Right cardiac atrium (tissue), 5 donors: ENCODE data around the gene QPCTL. TPM values are rescaled to one million over a fixed set of nuclear protein-coding genes. Genes with fewer than 3 reads are reported as not detected.
"Not testable (repeated sequence)": the region's sequence is repeated elsewhere in the genome, so short reads cannot be mapped to it uniquely, and the experiment has no call there.

Experiments used
- ATAC-seq, 2 donors: fragments of 200-7000 bp; cut with Tn5 transposase; one replicate each; pipeline versions ENCODE4 v1.8.0 to v1.9.1; 2020; ENCODE audit warnings: moderate library complexity in 2 of 2, mild to moderate bottlenecking in 1 of 2
- DNase-seq, 3 donors: peaks; one replicate each; pipeline ENCODE4 v3.0.0-alpha.2; 2020
- H3K27ac ChIP-seq: one replicate; pipeline ENCODE4 v1.5.1; 2013; ENCODE audit warnings: mild to moderate bottlenecking, low read length, control low read depth, moderate library complexity
- H3K27me3 ChIP-seq: one replicate; pipeline ENCODE4 v1.6.1; 2013; ENCODE audit not compliant: control insufficient read depth, insufficient read depth
- H3K4me1 ChIP-seq: one replicate; pipeline ENCODE4 v1.6.1; 2013; ENCODE audit warnings: low read length; ENCODE audit not compliant: control insufficient read depth, insufficient read depth
- H3K4me3 ChIP-seq: one replicate; pipeline ENCODE4 v1.5.1; 2013; ENCODE audit warnings: low read length, control low read depth
- H3K9me3 ChIP-seq: one replicate; pipeline ENCODE4 v1.6.1; 2013; ENCODE audit warnings: low read length; ENCODE audit not compliant: control insufficient read depth
- WGBS: extraction: QIAGEN DNeasy Blood & Tissue Kit; methylation state at CpG from one replicate; pipeline ENCODE4 v1.1.7; 2013; 5-methylcytosine and 5-hydroxymethylcytosine counted together
- intact Hi-C, 4 donors: fragments of 100-400 bp; cut with DNase I; formaldehyde crosslinking; loops; one replicate each; pipeline versions ENCODE4 v1.11.0 to v1.14.0; 2022 to 2023
- microRNA-seq, 2 donors: library from miRNA; unstranded; fragments of <30 nt; microRNA quantifications; one replicate each; pipeline ENCODE4 v1.2.0, GENCODE V29; 2020 to 2021
- polyA plus RNA-seq: library from polyadenylated mRNA; stranded (reverse); fragments of 200-250 nt; gene quantifications from one replicate; pipeline ENCODE4 v1.2.3, GENCODE V29; 2013
- total RNA-seq, 4 donors: library from RNA; stranded (reverse); fragmentation: NEBNext Ultra II Directional; extraction: Animal tissue kit (Norgen Biotek cat#: 25700); gene quantifications; one replicate each; pipeline ENCODE4 v1.2.1, GENCODE V29; 2021
- donor health status: healthy with polysubstance abuse.
- donor health status: DM: no; HTN: yes; CAD: no.
- donor health status: DM: no; HTN: no; CAD: no.
- donor health status: DM: no; HTN: yes; CAD: no; lungs with severe emphysema.
- donor health status: DM: yes; HTN: yes; CAD: no.

Gene QPCTL
- total and polyA plus RNA-seq, 5 donors: 2.5 to 3.3 (median 2.9) TPM

- WGBS: 91% methylated on average over 10 of the region's 10 CpGs
- H3K4me1 ChIP-seq, intact Hi-C loops, H3K27ac ChIP-seq, H3K9me3 ChIP-seq, H3K27me3 ChIP-seq, H3K4me3 ChIP-seq, ATAC-seq, DNase-seq: not testable (repeated sequence)
Measured at GRCh38 chr19:45751483-45751882, 59.0 kb downstream of the QPCTL start.

- H3K27me3 ChIP-seq: no peaks in the 10 kb centered on the region
- ATAC-seq: no peak
- no peak overlapping the region for H3K27ac ChIP-seq
- no peak overlapping the region for H3K4me3 ChIP-seq
- 93% methylated on average over 12 of the region's 12 CpGs for WGBS
- no peak for DNase-seq
- H3K9me3 ChIP-seq: no peaks in the 10 kb centered on the region
- no peaks in the 10 kb centered on the region for H3K4me1 ChIP-seq
- intact Hi-C loops: no loop called here
Measured at GRCh38 chr19:45752639-45753038, 60.2 kb downstream of the QPCTL start.

GRCh38 chr19:45753548-45753947 is 61.1 kb downstream of the QPCTL start:
- Histone ChIP-seq H3K9me3 (no peaks in the 10 kb centered on the region), H3K4me3 (no peak overlapping the region), H3K27me3 (no peaks in the 10 kb centered on the region), H3K27ac (no peak overlapping the region), H3K4me1 (no peaks in the 10 kb centered on the region)
- DNase-seq: no peak
- peak in 1 of 2 donors; percentile 10 for ATAC-seq
- intact Hi-C loops: no loop called here
- WGBS: 64% methylated on average over 6 of the region's 6 CpGs

Small RNAs within 50 kb of the gene (microRNA-seq; reads per million reads assigned to microRNA genes)
- gene MIR642A: 0 reads per million in 2 donors
- gene MIR642B: 0 reads per million in 2 donors

Other genes starting within 250 kb of the QPCTL start
- 10 to 100 TPM in 1 of 4 donors, 1 to 10 TPM in 3; 1.6 to 16.3 (median 6.1) TPM for gene FOSB, start 224.7 kb upstream of the QPCTL start, total RNA-seq
- gene FOSB, start 224.7 kb upstream of the QPCTL start, polyA plus RNA-seq: 57.8 TPM
- gene RTN2, start 195.6 kb upstream of the QPCTL start, total RNA-seq: 10 to 100 TPM; 18.7 to 26.4 (median 20.4) TPM
- gene RTN2, start 195.6 kb upstream of the QPCTL start, polyA plus RNA-seq: 20.2 TPM
- under 1 TPM in 2 of 4 donors, not detected in 2; 0.24 to 0.96 TPM for gene PPM1N, start 194.2 kb upstream of the QPCTL start, total RNA-seq
- 0.91 TPM for gene PPM1N, start 194.2 kb upstream of the QPCTL start, polyA plus RNA-seq
- gene VASP, start 185.2 kb upstream of the QPCTL start, total RNA-seq: 10 to 100 TPM; 44.1 to 85.4 (median 47.4) TPM
- 42.2 TPM for gene VASP, start 185.2 kb upstream of the QPCTL start, polyA plus RNA-seq
- 10 to 100 TPM; 20.7 to 27.6 (median 24.1) TPM for gene OPA3, start 107.9 kb upstream of the QPCTL start, total RNA-seq
- gene OPA3, start 107.9 kb upstream of the QPCTL start, polyA plus RNA-seq: 17.5 TPM
- 10 to 100 TPM in 1 of 4 donors, 1 to 10 TPM in 3; 3.7 to 11.3 (median 4.7) TPM for gene GPR4, start 90.5 kb upstream of the QPCTL start, total RNA-seq
- gene GPR4, start 90.5 kb upstream of the QPCTL start, polyA plus RNA-seq: 7.7 TPM
- gene EML2, start 53.3 kb upstream of the QPCTL start, total RNA-seq: 10 to 100 TPM; 25.2 to 37.9 (median 33.7) TPM
- gene EML2, start 53.3 kb upstream of the QPCTL start, polyA plus RNA-seq: 19.0 TPM
- gene GIPR, start 24.4 kb upstream of the QPCTL start, total RNA-seq: 10 to 100 TPM in 3 of 4 donors, 1 to 10 TPM in 1; 8.5 to 16.7 (median 12.5) TPM
- 8.7 TPM for gene GIPR, start 24.4 kb upstream of the QPCTL start, polyA plus RNA-seq
- 100 to 1,000 TPM; 246 to 297 (median 285) TPM for gene SNRPD2, start 713 bp upstream of the QPCTL start, total RNA-seq
- gene SNRPD2, start 713 bp upstream of the QPCTL start, polyA plus RNA-seq: 281 TPM
- 10 to 100 TPM; 11.4 to 13.2 (median 12.6) TPM for gene FBXO46, start 38.2 kb downstream of the QPCTL start, total RNA-seq
- gene FBXO46, start 38.2 kb downstream of the QPCTL start, polyA plus RNA-seq: 9.4 TPM
- gene MEIOSIN, start 40.8 kb downstream of the QPCTL start, total RNA-seq: under 1 TPM; 0.15 to 0.76 (median 0.30) TPM
- 0.41 TPM for gene MEIOSIN, start 40.8 kb downstream of the QPCTL start, polyA plus RNA-seq
- gene SIX5, start 76.6 kb downstream of the QPCTL start, total RNA-seq: 10 to 100 TPM; 15.8 to 33.2 (median 24.1) TPM
- gene SIX5, start 76.6 kb downstream of the QPCTL start, polyA plus RNA-seq: 19.4 TPM
- 100 to 1,000 TPM; 220 to 304 (median 288) TPM for gene DMPK, start 89.8 kb downstream of the QPCTL start, total RNA-seq
- gene DMPK, start 89.8 kb downstream of the QPCTL start, polyA plus RNA-seq: 395 TPM
- gene DMWD, start 100.2 kb downstream of the QPCTL start, total RNA-seq: 10 to 100 TPM; 72.2 to 87.1 (median 76.6) TPM
- 50.2 TPM for gene DMWD, start 100.2 kb downstream of the QPCTL start, polyA plus RNA-seq
- gene RSPH6A, start 122.6 kb downstream of the QPCTL start, total RNA-seq: under 1 TPM in 1 of 4 donors, not detected in 3; 0.14 TPM
- not detected for gene RSPH6A, start 122.6 kb downstream of the QPCTL start, polyA plus RNA-seq
- 10 to 100 TPM; 33.1 to 40.4 (median 34.4) TPM for gene SYMPK, start 170.5 kb downstream of the QPCTL start, total RNA-seq
- 23.5 TPM for gene SYMPK, start 170.5 kb downstream of the QPCTL start, polyA plus RNA-seq
- gene FOXA3, start 171.7 kb downstream of the QPCTL start, total RNA-seq: not detected
- gene FOXA3, start 171.7 kb downstream of the QPCTL start, polyA plus RNA-seq: not detected
- 10 to 100 TPM; 21.5 to 23.4 (median 22.5) TPM for gene IRF2BP1, start 193.5 kb downstream of the QPCTL start, total RNA-seq
- 17.5 TPM for gene IRF2BP1, start 193.5 kb downstream of the QPCTL start, polyA plus RNA-seq
- 10 to 100 TPM in 3 of 4 donors, 1 to 10 TPM in 1; 9.1 to 15.4 (median 12.9) TPM for gene MYPOP, start 209.9 kb downstream of the QPCTL start, total RNA-seq
- gene MYPOP, start 209.9 kb downstream of the QPCTL start, polyA plus RNA-seq: 9.3 TPM
- gene NANOS2, start 222.1 kb downstream of the QPCTL start, total RNA-seq: not detected
- not detected for gene NANOS2, start 222.1 kb downstream of the QPCTL start, polyA plus RNA-seq